GM12878 (cell line): Measurements from ENCODE around the gene SLCO2A1. TPM values are rescaled to one million over a fixed set of nuclear protein-coding genes. Genes with fewer than 3 reads are reported as not detected.

Experiments
- ATAC-seq: fragments of 200-7000 bp; cut with Tn5 transposase; 3 replicates; pipeline ENCODE4 v1.9.1; 2020; ENCODE audit warnings: mild to moderate bottlenecking, moderate library complexity
- BruUV-seq: library from RNA; stranded (reverse); fragments of 400-500 nt; replicated peaks from 2 replicates; lab custom pipeline; 2021; lab: Mats Ljungman, UMichigan
- CTCF ChIA-PET: fragments of 300-600 bp; sonication (Branson Sonifier 250); formaldehyde crosslinking; extraction: SDS; loops from one replicate; lab custom pipeline; 2021; ENCODE audit warnings: inconsistent platforms; lab: Yijun Ruan, JAX
- POLR2A ChIA-PET: fragments of 350-600 bp; formaldehyde crosslinking; extraction: SDS; loops from one replicate; lab custom pipeline; 2021; ENCODE audit warnings: inconsistent platforms; lab: Charles Lee
- RAD21 ChIA-PET: fragments of 300-600 bp; sonication (Branson Sonifier 250); formaldehyde crosslinking; loops from one replicate; lab custom pipeline; 2023; ENCODE audit warnings: antibody characterized with exemption; ENCODE audit not compliant: unreplicated experiment; lab: Charles Lee
- SMC1A ChIA-PET: fragments of 300-600 bp; sonication (Branson Sonifier 250); formaldehyde crosslinking; loops from one replicate; lab custom pipeline; 2023; ENCODE audit not compliant: unreplicated experiment, uncharacterized antibody; lab: Charles Lee
- DNase-seq: peaks from one replicate; pipeline ENCODE4 v3.0.0-alpha.2; 2011; ENCODE audit warnings: low read depth, low spot score
- FAIRE-seq: peaks from 3 replicates; lab custom pipeline; 2011; peaks lifted over from hg19 to GRCh38; lab: Jason Lieb, UNC
- H2AFZ ChIP-seq: 2 replicates; pipeline ENCODE4 v1.6.0; 2011; ENCODE audit warnings: low read depth, low read length, control low read depth; ENCODE audit not compliant: control insufficient read depth
- H3K27ac ChIP-seq: 2 replicates; pipeline ENCODE4 v1.5.1; 2011; ENCODE audit warnings: control low read depth; ENCODE audit not compliant: control insufficient read depth, insufficient read depth
- H3K27me3 ChIP-seq, 2 experiments: replicated peaks in 1 of 2; 2 replicates each; pipeline versions ENCODE4 v1.6.0 to v1.6.1; 2011; ENCODE audit warnings: low read length in 1 of 2; ENCODE audit not compliant: control insufficient read depth in 2 of 2, insufficient read depth in 2 of 2
- H3K36me3 ChIP-seq, 2 experiments: 2 replicates each; pipeline ENCODE4 v1.5.1; 2011; ENCODE audit warnings: low read length in 1 of 2; ENCODE audit not compliant: control insufficient read depth in 2 of 2, insufficient read depth in 2 of 2
- H3K4me1 ChIP-seq: 2 replicates; pipeline ENCODE4 v1.6.1; 2011; ENCODE audit warnings: mild to moderate bottlenecking, low read length, moderate library complexity, mixed read lengths; ENCODE audit not compliant: control insufficient read depth, insufficient read depth
- H3K4me2 ChIP-seq: 2 replicates; pipeline ENCODE4 v1.6.0; 2011; ENCODE audit warnings: control low read depth; ENCODE audit not compliant: control insufficient read depth, insufficient read depth
- H3K4me3 ChIP-seq: fragments of 200-600 bp; sonication (generic); 2 replicates; pipeline ENCODE4 v1.5.1; 2016
- H3K79me2 ChIP-seq: 2 replicates; pipeline ENCODE4 v1.6.0; 2011; ENCODE audit warnings: low read length; ENCODE audit not compliant: control insufficient read depth, insufficient read depth
- H3K9ac ChIP-seq: 2 replicates; pipeline ENCODE4 v1.8.0; 2011; ENCODE audit warnings: low read length, control low read depth, mixed read lengths; ENCODE audit not compliant: control insufficient read depth, insufficient read depth
- H3K9me3 ChIP-seq: replicated peaks from 3 replicates; pipeline ENCODE4 v1.5.1; 2011; ENCODE audit warnings: mild to moderate bottlenecking, low read length; ENCODE audit not compliant: control insufficient read depth, insufficient read depth
- H4K20me1 ChIP-seq: 2 replicates; pipeline ENCODE4 v1.6.0; 2011; ENCODE audit not compliant: control insufficient read depth, insufficient read depth
- ASH2L ChIP-seq: fragments of 300-600, 200-600 bp; sonication (generic); IDR thresholded peaks from 2 replicates; pipeline ENCODE4 v1.6.1; 2017; ENCODE audit warnings: low read depth, mild to moderate bottlenecking, borderline replicate concordance
- KLF5 ChIP-seq: fragments of 450-650 bp; IDR thresholded peaks from 2 replicates; pipeline ENCODE4 v1.6.1; 2014; ENCODE audit warnings: mild to moderate bottlenecking; ENCODE audit not compliant: partially characterized antibody
- POLR2A ChIP-seq: IDR thresholded peaks from 2 replicates; pipeline ENCODE4 v1.6.1; 2011; ENCODE audit warnings: low read depth, mild to moderate bottlenecking, low read length
- POLR2AphosphoS5 ChIP-seq: IDR thresholded peaks from 2 replicates; pipeline ENCODE4 v1.6.1; 2011; ENCODE audit warnings: mild to moderate bottlenecking, low read length, inconsistent platforms
- TBL1XR1 ChIP-seq: IDR thresholded peaks from 2 replicates; pipeline ENCODE4 v1.6.1; 2012; ENCODE audit warnings: low read depth, low read length, improper control_type of control experiment
- WGBS: methylation state at CpG from one replicate; pipeline ENCODE4 v1.1.6; 2016; ENCODE audit warnings: low lambda C conversion rate; ENCODE audit not compliant: insufficient replicate concordance, insufficient coverage; ENCODE audit errors: missing lambda C conversion rate; 5-methylcytosine and 5-hydroxymethylcytosine counted together
- in situ Hi-C: fragments of 300-500 bp; cut with MboI; formaldehyde crosslinking; loops from 9 replicates; pipeline ENCODE4 v1.14.3; 2018; ENCODE audit warnings: mixed read lengths
- intact Hi-C: fragments of 100-400 bp; cut with micrococcal nuclease; formaldehyde crosslinking; loops from one replicate; pipeline ENCODE4 v1.14.2; 2022; ENCODE audit not compliant: unreplicated experiment
- polyA plus RNA-seq, 11 experiments: library from polyadenylated mRNA; depleted of rRNA in 4 of 11; unstranded in 6 of 11; stranded (reverse) in 5 of 11; fragments of >200 nt; fragmentation: Nextera tagmentation in 4 of 11; fragmentation: Illumina TruSeq in 1 of 11; extraction: Ambion mirVana in 4 of 11; extraction: Trizol in 1 of 11; gene quantifications; 1 replicate in 1 of 11; 2 replicates in 10 of 11; pipeline versions ENCODE4 v1.2.1 to v1.2.3, GENCODE V29; 2011 to 2016; ENCODE audit warnings: inconsistent platforms in 2 of 11, missing spikeins in 2 of 11, low read depth in 1 of 11
- total RNA-seq, 4 experiments: library from RNA; depleted of rRNA in 3 of 4; stranded (reverse); fragments of >200 nt in 3 of 4; fragmentation: Illumina TruSeq in 1 of 4; extraction: Trizol in 1 of 4; gene quantifications; 2 replicates each; pipeline versions ENCODE4 v1.2.1 to v1.2.3, GENCODE V29; 2013 to 2021
- TF ChIP-seq, protein P1 (sequence below): IDR thresholded peaks from 2 replicates; pipeline ENCODE4 v1.6.1; 2011; ENCODE audit warnings: borderline replicate concordance, low read depth, mild to moderate bottlenecking, moderate library complexity, mixed read lengths, low read length; ENCODE audit not compliant: insufficient read depth; ENCODE audit errors: extremely low read length
- TF ChIP-seq, protein P2 (sequence below): fragments of 450-650 bp; IDR thresholded peaks from 2 replicates; pipeline ENCODE4 v1.6.1; 2018; ENCODE audit warnings: mild to moderate bottlenecking, low read depth, moderate library complexity; ENCODE audit not compliant: partially characterized antibody
- TF ChIP-seq, protein P3 (sequence below): fragments of 450-650 bp; formaldehyde crosslinking; IDR thresholded peaks from 2 replicates; pipeline ENCODE4 v1.5.0; 2022; ENCODE audit warnings: mild to moderate bottlenecking, missing genetic modification characterization

The SLCO2A1 gene
- total and polyA plus RNA-seq, 10 of the 15 experiments (the other 5 are each of a cell fraction or from before 2014, with no cell fraction given), result 0.05 TPM; not detected in 9

DNA sequence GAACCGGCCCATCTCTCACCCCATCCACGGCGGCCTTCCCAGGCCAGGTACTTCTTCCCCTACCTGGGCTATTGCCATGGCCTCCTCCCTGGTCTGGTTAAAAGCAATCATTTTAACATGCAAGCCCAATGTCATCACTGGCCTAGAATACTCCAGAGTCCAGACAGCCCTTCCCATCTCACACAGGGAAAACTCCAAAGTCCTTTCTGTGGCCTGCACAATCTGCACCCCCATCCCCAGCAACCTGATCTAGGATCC is 45.8 kb upstream of the SLCO2A1 start:
- Histone ChIP-seq H3K4me2 (no peak overlapping the region), H3K4me1 (no peaks in the 10 kb centered on the region), H3K27ac (no peak overlapping the region), H4K20me1 (no peaks in the 10 kb centered on the region), H3K9ac (no peak overlapping the region), H3K79me2 (no peaks in the 10 kb centered on the region), H3K36me3 (no peaks in the 10 kb centered on the region), H3K27me3 (no peaks in the 10 kb centered on the region; a peak in 1 of 4 replicates), H2AFZ (no peak overlapping the region), H3K4me3 (no peak overlapping the region), H3K9me3 (no peaks in the 10 kb centered on the region)
- no peak for FAIRE-seq
- intact Hi-C loops, result no loop called here
- SMC1A ChIA-PET, result no interaction called here
- POLR2A ChIA-PET, result no interaction called here
- in situ Hi-C loops, result no loop called here
- no peak for ATAC-seq
- no TSS peak for BruUV-seq
- RAD21 ChIA-PET, result no interaction called here
- CTCF ChIA-PET, result no interaction called here
- DNase-seq, result no peak
- 73% methylated on average over 3 of the region's 3 CpGs for WGBS
- TF ChIP-seq POLR2AphosphoS5 (no peak), TBL1XR1 (no peak), ASH2L (no peak), KLF5 (no peak)

DNA sequence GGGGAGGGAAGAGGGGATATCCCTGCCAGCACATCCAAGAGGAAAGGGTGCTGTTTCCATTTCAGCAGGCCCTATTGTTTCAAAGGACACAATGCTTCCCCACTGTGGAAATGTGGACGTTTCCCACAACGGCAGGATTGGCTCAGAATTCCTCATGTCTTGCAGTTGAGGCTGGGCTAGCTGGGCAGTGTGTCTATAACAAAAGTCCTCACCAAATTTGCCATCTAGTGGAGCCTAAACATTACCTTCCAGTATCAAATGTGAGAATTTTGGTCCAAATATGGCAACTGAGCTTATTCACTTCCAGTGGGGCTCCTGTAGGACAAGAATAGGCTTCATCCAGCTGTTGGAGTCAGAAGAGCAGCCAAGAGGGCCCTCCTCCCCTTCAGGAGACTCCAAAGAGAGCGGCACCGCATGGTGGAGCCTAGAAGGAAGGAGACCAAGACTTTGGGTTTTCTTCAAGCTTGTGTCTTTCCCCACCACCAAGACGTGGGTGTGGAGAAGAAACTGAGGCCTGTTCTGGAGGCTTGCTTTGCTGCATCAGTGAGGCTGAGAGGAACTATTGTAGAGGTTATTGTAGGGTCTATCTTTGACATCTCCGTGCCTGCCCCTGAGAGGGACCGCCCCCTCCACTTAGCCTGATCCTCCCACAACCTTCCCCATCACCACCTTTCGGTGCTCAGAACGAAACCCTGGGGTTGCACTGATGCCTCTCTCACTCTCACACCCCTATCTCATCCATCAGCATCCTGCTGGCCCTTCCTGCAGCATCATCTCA is 45.3 kb upstream of the SLCO2A1 start:
- Histone ChIP-seq H3K9me3 (no peaks in the 10 kb centered on the region), H4K20me1 (no peaks in the 10 kb centered on the region), H3K36me3 (no peaks in the 10 kb centered on the region), H3K4me3 (no peak overlapping the region), H3K79me2 (no peaks in the 10 kb centered on the region), H3K4me1 (no peaks in the 10 kb centered on the region), H2AFZ (no peak overlapping the region), H3K27me3 (no peaks in the 10 kb centered on the region; a peak in 1 of 4 replicates), H3K27ac (no peak overlapping the region), H3K9ac (no peak overlapping the region), H3K4me2 (no peak overlapping the region)
- POLR2A ChIA-PET, result no interaction called here
- ATAC-seq (no peak), FAIRE-seq (no peak), DNase-seq (no peak)
- CTCF ChIA-PET, result no interaction called here
- RAD21 ChIA-PET, result no interaction called here
- intact Hi-C loops, result no loop called here
- SMC1A ChIA-PET, result no interaction called here
- in situ Hi-C loops, result no loop called here
- WGBS, result 14% methylated on average over 9 of the region's 9 CpGs
- BruUV-seq, result no TSS peak
- TF ChIP-seq, protein P1, sequence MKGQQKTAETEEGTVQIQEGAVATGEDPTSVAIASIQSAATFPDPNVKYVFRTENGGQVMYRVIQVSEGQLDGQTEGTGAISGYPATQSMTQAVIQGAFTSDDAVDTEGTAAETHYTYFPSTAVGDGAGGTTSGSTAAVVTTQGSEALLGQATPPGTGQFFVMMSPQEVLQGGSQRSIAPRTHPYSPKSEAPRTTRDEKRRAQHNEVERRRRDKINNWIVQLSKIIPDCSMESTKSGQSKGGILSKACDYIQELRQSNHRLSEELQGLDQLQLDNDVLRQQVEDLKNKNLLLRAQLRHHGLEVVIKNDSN, result no peak
- TF ChIP-seq, protein P2, sequence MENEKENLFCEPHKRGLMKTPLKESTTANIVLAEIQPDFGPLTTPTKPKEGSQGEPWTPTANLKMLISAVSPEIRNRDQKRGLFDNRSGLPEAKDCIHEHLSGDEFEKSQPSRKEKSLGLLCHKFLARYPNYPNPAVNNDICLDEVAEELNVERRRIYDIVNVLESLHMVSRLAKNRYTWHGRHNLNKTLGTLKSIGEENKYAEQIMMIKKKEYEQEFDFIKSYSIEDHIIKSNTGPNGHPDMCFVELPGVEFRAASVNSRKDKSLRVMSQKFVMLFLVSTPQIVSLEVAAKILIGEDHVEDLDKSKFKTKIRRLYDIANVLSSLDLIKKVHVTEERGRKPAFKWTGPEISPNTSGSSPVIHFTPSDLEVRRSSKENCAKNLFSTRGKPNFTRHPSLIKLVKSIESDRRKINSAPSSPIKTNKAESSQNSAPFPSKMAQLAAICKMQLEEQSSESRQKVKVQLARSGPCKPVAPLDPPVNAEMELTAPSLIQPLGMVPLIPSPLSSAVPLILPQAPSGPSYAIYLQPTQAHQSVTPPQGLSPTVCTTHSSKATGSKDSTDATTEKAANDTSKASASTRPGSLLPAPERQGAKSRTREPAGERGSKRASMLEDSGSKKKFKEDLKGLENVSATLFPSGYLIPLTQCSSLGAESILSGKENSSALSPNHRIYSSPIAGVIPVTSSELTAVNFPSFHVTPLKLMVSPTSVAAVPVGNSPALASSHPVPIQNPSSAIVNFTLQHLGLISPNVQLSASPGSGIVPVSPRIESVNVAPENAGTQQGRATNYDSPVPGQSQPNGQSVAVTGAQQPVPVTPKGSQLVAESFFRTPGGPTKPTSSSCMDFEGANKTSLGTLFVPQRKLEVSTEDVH, result no peak
- TF ChIP-seq, protein P3, sequence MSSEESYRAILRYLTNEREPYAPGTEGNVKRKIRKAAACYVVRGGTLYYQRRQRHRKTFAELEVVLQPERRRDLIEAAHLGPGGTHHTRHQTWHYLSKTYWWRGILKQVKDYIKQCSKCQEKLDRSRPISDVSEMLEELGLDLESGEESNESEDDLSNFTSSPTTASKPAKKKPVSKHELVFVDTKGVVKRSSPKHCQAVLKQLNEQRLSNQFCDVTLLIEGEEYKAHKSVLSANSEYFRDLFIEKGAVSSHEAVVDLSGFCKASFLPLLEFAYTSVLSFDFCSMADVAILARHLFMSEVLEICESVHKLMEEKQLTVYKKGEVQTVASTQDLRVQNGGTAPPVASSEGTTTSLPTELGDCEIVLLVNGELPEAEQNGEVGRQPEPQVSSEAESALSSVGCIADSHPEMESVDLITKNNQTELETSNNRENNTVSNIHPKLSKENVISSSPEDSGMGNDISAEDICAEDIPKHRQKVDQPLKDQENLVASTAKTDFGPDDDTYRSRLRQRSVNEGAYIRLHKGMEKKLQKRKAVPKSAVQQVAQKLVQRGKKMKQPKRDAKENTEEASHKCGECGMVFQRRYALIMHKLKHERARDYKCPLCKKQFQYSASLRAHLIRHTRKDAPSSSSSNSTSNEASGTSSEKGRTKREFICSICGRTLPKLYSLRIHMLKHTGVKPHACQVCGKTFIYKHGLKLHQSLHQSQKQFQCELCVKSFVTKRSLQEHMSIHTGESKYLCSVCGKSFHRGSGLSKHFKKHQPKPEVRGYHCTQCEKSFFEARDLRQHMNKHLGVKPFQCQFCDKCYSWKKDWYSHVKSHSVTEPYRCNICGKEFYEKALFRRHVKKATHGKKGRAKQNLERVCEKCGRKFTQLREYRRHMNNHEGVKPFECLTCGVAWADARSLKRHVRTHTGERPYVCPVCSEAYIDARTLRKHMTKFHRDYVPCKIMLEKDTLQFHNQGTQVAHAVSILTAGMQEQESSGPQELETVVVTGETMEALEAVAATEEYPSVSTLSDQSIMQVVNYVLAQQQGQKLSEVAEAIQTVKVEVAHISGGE, result no peak
- TF ChIP-seq POLR2A, result no peak
